GM13976 (cell line): ENCODE results near the gene RNF166.

ENCODE experiments used
- DNase-seq: peaks from one replicate; pipeline ENCODE4 v3.0.0; 2012; ENCODE audit warnings: low spot score
- in situ Hi-C: fragments of 300-500 bp; cut with MboI; formaldehyde crosslinking; loops from one replicate; pipeline ENCODE4 v1.12.0; 2022; ENCODE audit warnings: low sequenced_read_pairs, mixed read lengths, inconsistent platforms; ENCODE audit not compliant: unreplicated experiment
- TF ChIP-seq, protein P1 (sequence below): IDR thresholded peaks from 2 replicates; pipeline ENCODE4 v1.5.1; 2012; ENCODE audit warnings: borderline replicate concordance, mild to moderate bottlenecking; ENCODE audit not compliant: insufficient read depth; ENCODE audit errors: extremely low read depth, missing control alignments, control extremely low read depth

The RNF166 gene

DNA sequence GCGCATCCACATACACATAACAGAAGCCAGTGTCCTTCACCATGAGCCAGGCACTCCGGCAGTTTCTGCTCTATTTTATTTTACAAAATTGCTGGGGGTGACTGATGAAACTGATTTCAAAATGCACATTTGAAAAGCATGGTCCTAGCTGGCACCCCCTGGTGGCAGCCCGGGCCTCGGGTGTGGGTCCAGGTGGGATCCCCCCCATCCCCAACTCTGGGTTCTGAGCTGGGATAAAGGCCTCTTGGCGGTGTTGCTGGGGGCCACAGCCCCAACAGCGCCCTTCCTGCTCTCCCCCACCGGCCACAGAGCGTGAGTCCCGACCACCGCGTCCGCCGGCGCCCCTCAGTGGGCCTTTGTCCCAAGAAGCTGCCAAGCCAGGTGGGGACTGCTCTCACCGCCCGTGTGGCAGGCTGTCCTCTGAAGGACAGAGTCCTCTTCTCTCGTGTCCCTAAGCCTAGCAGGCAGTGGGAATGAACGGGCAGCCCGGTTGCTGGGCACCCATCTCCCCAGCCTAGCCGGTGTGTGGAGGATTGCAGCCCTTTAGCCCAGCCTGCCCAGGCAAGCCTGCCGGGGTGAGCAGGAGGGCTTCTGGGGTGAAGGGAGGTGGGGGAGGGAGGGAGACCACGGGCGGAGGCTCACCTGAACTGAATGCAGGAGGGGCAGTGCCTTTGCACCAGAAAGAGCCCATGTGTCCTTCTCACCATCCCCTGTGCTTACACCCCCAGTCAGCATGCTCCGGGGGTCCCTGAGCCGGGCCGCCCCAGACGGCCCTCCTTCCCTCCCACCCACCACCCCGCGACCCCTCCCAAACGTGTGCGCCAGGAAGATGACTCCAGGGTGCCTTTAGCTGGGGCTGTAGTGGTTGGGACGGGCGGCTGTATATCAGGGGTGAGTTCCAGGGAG is 20.8 kb downstream of the RNF166 start:
- no peak for DNase-seq

DNA sequence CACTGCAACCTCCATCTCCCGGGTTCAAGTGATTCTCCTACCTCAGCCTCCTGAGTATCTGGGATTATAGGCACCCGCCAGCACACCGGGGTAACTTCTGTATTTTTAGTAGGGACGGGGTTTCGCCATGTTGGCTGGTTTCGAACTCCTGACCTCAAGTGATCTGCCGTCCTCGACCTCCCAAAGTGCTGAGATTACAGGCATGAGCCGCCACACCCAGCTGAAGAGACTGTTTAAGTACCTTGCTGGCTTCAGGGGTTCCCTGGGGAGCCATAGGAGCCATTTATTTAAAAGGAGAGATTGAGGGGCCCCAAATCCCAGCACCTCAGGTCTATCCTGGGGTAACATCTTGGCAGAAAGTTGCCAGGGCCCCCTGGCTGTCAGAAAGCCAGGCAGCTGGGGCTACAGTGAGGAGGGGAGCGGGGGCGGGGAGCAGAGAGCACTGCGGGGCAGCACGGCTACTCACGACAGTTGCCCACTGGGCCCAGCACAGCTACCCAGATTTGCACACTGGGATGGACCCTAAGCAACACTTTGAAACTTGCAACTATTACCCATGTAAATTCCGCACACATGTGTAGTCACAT is 21.5 kb downstream of the RNF166 start:
- no peak for DNase-seq
- TF ChIP-seq, protein P1, sequence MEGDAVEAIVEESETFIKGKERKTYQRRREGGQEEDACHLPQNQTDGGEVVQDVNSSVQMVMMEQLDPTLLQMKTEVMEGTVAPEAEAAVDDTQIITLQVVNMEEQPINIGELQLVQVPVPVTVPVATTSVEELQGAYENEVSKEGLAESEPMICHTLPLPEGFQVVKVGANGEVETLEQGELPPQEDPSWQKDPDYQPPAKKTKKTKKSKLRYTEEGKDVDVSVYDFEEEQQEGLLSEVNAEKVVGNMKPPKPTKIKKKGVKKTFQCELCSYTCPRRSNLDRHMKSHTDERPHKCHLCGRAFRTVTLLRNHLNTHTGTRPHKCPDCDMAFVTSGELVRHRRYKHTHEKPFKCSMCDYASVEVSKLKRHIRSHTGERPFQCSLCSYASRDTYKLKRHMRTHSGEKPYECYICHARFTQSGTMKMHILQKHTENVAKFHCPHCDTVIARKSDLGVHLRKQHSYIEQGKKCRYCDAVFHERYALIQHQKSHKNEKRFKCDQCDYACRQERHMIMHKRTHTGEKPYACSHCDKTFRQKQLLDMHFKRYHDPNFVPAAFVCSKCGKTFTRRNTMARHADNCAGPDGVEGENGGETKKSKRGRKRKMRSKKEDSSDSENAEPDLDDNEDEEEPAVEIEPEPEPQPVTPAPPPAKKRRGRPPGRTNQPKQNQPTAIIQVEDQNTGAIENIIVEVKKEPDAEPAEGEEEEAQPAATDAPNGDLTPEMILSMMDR: no peak
- in situ Hi-C loops: no loop called here

More for the DNA sequence above, 20.8 kb downstream of the RNF166 start:
- in situ Hi-C loops: no loop called here
- TF ChIP-seq, protein P1: peak; percentile 24

DNA sequence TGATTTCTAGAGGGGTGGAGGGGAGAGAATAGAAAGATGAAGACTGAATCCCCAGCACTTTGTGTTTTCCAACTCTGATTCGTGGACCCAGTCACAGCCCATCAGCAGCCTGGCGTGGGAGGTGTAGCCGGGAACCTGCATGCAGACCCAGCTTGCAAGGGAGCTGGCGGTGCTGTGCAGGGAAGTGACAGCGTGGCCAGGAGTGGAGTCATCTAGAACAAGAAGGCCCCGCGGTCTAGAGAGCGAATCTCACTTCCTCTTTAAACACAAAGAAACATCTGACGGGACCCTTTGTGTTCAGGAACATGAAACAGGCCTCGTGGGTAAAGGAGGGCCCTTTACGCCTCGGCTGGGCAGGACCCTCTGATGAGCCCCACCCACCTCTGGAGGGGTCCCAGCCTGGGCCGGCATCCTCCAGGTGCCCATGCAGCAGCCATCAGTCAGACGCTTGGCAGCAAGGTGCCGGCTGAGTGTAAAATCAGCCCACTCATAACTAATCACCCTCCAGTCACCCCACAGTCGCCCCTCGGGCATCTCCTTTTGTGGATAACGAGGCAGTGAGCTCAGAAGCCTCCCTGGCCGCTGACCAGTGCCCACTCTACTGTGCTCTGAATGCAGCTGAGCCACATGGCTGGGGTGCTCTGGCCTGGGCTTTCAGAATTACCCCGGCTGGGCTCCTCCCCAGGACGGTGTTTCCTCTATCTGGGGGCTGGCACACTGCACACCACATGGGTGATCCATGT is 24.3 kb downstream of the RNF166 start:
- peak; percentile 93 for DNase-seq
- in situ Hi-C loops: no loop called here
- TF ChIP-seq, protein P1: no peak

DNA sequence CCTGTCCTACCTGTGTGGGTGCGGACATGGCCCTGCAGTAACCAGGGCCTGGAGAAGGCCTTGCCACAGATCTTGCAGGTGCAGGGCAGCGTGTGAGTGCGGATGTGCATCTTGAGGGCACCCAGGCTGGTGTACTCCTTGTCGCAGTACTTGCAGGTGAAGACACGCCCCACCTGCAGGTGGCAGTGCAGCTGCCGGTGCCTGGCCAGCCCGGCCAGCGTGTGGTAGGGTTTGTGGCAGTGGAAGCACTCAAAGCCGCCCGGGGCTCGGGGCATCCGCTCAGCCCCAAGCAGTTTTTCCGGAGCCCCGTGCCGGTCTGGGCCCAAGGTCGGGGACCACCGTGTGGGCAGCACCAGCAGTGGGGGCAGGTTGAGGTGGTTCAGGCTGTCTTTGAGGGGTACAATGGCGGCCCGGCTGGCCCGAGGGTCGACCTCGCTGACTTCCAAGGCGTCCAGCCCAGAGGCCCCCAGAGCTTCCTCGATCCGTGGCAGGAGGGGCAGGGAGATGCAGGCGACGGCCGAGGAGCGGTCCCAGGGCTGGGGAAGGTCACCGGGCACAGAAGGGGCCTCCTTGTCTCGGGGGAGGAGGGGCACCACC is 25.0 kb downstream of the RNF166 start:
- DNase-seq: peak; percentile 77
- in situ Hi-C loops: no loop called here
- TF ChIP-seq, protein P1: peak; percentile 60

DNA sequence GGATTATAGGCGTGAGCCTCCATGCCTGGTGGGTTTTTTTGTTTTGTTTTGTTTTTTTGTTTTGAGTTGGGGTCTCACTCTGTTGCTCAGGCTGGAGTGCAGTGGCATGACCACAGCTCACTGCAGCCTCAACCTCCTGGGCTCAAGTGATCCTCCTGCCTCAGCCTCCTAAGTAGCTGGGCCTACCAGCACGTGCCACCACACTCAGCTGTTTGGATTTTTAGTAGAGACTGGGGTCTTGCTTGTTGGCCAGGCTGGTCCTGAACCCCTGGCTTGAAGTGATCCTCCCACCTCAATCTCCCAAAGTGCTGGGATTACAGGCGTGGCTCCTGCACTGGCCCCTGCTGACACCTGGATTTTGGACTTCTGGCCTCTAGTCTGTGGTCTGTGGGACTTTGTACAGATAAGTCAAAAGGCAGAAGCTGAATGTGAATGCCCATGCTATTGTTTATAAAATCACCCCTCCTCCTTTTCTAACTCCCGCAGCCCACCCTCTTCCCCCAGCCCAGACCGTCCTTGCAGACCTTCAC is 25.6 kb downstream of the RNF166 start:
- TF ChIP-seq, protein P1: no peak
- no peak for DNase-seq
- in situ Hi-C loops: no loop called here
